ENCODE measurements around the gene BFAR. TPM values are rescaled to one million over a fixed set of nuclear protein-coding genes. Genes with fewer than 3 reads are reported as not detected.

Gene BFAR
- total and polyA plus RNA-seq, 2 of the 8 experiments (the other 6 are each of a cell fraction or from before 2014, with no cell fraction given), result 56.9 to 78.2 TPM

DNA sequence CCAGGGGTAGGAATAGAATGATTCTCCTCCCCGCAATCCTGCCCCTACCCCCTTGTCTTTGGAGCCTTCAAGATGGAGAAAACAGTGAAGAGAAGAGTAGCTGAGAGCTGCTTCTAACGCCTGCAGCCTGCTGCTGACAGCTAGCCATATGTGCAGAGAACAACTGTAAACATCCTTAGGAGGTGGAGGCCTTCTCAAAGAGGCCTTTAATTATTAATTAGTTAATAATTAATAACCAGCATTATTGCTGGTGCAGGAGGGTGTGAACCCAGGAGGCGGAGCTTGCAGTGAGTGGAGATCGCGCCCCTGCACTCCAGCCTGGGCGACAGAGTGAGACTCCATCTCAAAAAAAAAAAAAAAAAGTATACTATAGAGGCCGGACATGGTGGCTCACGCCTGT is 8.5 kb downstream of the BFAR start (continued):
- TF ChIP-seq, protein P1, sequence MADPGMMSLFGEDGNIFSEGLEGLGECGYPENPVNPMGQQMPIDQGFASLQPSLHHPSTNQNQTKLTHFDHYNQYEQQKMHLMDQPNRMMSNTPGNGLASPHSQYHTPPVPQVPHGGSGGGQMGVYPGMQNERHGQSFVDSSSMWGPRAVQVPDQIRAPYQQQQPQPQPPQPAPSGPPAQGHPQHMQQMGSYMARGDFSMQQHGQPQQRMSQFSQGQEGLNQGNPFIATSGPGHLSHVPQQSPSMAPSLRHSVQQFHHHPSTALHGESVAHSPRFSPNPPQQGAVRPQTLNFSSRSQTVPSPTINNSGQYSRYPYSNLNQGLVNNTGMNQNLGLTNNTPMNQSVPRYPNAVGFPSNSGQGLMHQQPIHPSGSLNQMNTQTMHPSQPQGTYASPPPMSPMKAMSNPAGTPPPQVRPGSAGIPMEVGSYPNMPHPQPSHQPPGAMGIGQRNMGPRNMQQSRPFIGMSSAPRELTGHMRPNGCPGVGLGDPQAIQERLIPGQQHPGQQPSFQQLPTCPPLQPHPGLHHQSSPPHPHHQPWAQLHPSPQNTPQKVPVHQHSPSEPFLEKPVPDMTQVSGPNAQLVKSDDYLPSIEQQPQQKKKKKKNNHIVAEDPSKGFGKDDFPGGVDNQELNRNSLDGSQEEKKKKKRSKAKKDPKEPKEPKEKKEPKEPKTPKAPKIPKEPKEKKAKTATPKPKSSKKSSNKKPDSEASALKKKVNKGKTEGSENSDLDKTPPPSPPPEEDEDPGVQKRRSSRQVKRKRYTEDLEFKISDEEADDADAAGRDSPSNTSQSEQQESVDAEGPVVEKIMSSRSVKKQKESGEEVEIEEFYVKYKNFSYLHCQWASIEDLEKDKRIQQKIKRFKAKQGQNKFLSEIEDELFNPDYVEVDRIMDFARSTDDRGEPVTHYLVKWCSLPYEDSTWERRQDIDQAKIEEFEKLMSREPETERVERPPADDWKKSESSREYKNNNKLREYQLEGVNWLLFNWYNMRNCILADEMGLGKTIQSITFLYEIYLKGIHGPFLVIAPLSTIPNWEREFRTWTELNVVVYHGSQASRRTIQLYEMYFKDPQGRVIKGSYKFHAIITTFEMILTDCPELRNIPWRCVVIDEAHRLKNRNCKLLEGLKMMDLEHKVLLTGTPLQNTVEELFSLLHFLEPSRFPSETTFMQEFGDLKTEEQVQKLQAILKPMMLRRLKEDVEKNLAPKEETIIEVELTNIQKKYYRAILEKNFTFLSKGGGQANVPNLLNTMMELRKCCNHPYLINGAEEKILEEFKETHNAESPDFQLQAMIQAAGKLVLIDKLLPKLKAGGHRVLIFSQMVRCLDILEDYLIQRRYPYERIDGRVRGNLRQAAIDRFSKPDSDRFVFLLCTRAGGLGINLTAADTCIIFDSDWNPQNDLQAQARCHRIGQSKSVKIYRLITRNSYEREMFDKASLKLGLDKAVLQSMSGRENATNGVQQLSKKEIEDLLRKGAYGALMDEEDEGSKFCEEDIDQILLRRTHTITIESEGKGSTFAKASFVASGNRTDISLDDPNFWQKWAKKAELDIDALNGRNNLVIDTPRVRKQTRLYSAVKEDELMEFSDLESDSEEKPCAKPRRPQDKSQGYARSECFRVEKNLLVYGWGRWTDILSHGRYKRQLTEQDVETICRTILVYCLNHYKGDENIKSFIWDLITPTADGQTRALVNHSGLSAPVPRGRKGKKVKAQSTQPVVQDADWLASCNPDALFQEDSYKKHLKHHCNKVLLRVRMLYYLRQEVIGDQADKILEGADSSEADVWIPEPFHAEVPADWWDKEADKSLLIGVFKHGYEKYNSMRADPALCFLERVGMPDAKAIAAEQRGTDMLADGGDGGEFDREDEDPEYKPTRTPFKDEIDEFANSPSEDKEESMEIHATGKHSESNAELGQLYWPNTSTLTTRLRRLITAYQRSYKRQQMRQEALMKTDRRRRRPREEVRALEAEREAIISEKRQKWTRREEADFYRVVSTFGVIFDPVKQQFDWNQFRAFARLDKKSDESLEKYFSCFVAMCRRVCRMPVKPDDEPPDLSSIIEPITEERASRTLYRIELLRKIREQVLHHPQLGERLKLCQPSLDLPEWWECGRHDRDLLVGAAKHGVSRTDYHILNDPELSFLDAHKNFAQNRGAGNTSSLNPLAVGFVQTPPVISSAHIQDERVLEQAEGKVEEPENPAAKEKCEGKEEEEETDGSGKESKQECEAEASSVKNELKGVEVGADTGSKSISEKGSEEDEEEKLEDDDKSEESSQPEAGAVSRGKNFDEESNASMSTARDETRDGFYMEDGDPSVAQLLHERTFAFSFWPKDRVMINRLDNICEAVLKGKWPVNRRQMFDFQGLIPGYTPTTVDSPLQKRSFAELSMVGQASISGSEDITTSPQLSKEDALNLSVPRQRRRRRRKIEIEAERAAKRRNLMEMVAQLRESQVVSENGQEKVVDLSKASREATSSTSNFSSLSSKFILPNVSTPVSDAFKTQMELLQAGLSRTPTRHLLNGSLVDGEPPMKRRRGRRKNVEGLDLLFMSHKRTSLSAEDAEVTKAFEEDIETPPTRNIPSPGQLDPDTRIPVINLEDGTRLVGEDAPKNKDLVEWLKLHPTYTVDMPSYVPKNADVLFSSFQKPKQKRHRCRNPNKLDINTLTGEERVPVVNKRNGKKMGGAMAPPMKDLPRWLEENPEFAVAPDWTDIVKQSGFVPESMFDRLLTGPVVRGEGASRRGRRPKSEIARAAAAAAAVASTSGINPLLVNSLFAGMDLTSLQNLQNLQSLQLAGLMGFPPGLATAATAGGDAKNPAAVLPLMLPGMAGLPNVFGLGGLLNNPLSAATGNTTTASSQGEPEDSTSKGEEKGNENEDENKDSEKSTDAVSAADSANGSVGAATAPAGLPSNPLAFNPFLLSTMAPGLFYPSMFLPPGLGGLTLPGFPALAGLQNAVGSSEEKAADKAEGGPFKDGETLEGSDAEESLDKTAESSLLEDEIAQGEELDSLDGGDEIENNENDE (IDR thresholded peaks at IDR 0.05; ENCODE audit: insufficient replicate concordance, low read length), result no peak
- TF ChIP-seq HDAC6 (IDR thresholded peaks at IDR 0.05; ENCODE audit: low read depth, low read length), result no peak
- no peak for TF ChIP-seq NRF1 (IDR thresholded peaks at IDR 0.05; ENCODE audit: low read depth, low read length)
- TF ChIP-seq CREB1 (IDR thresholded peaks at IDR 0.05), result no peak
- no peak for TF ChIP-seq SAP30 (IDR thresholded peaks at IDR 0.05; ENCODE audit: insufficient read depth, insufficient replicate concordance, low read length)
- TF ChIP-seq GTF2F1 (IDR thresholded peaks at IDR 0.05; ENCODE audit: borderline replicate concordance, low read depth, low read length), result no peak
- TF ChIP-seq GABPA (IDR thresholded peaks at IDR 0.05; ENCODE audit: borderline replicate concordance, insufficient read depth, low read length), result no peak
- no peak for TF ChIP-seq ZNF274 (IDR thresholded peaks at IDR 0.05; ENCODE audit: borderline replicate concordance, extremely low read depth, low read length)
- TF ChIP-seq HDAC2 (IDR thresholded peaks at IDR 0.05; ENCODE audit: borderline replicate concordance in 1 of 2, low read depth in 2 of 2, low read length in 2 of 2), result no peak
- TF ChIP-seq EGR1 (IDR thresholded peaks at IDR 0.05; ENCODE audit: borderline replicate concordance, low read depth, low read length), result no peak
- no peak for TF ChIP-seq TBP (IDR thresholded peaks at IDR 0.05; ENCODE audit: low read depth, low read length)
- no peak for TF ChIP-seq TEAD4 (IDR thresholded peaks at IDR 0.05; ENCODE audit: low read depth, low read length)
